ENCODE measurements around the gene VTI1B. TPM values are rescaled to one million over a fixed set of nuclear protein-coding genes. Genes with fewer than 3 reads are reported as not detected.
"Not testable (repeated sequence)": the region's sequence is repeated elsewhere in the genome, so short reads cannot be mapped to it uniquely, and the experiment has no call there.

Gene VTI1B
- total and polyA plus RNA-seq, 12 donors, result 52.2 to 108 (median 82.2) TPM

GRCh38 chr14:67602995-67603545 lies 71.4 kb downstream of the VTI1B start:
- intact Hi-C loops (cut with DNase I), result no loop called here
- TF ChIP-seq CTCF (IDR thresholded peaks at IDR 0.05), result no peak
- TF ChIP-seq POLR2A (IDR thresholded peaks at IDR 0.05), result no peak
- Histone ChIP-seq H3K36me3 (replicated peaks in 1 of 2) (no peaks in the 10 kb centered on the region), H3K27ac (peak overlapping the region in 3 of 5 donors; percentile 13 to 69 (median 43)), H3K4me1 (replicated peaks in 1 of 2) (peaks cover 9 to 13% of the 10 kb centered on the region in 2 donors), H3K27me3 (no peaks in the 10 kb centered on the region), H3K9me3 (replicated peaks in 1 of 3) (no peaks in the 10 kb centered on the region), H3K4me3 (no peak overlapping the region)
- DNase-seq, result peak in 3 of 7 donors; percentile 43 to 52 (median 44)
- 40 to 49% (median 42%) methylated on average over 5 of the region's 5 CpGs for WGBS, 4 donors

- WGBS, 4 donors, result 76 to 90% (median 85%) methylated on average over 7 of the region's 7 CpGs
- no peak for TF ChIP-seq CTCF (IDR thresholded peaks at IDR 0.05)
- TF ChIP-seq POLR2A (IDR thresholded peaks at IDR 0.05), result no peak
- H3K4me3 ChIP-seq, result no peak overlapping the region
Observed at GRCh38 chr14:67602076-67602475, 72.4 kb downstream of the VTI1B start.

GRCh38 chr14:67600562-67600974 lies 73.9 kb downstream of the VTI1B start:
- WGBS, 4 donors, result 86 to 92% (median 88%) methylated on average over 19 to 21 of the region's 21 CpGs
- H3K4me1 ChIP-seq (replicated peaks in 1 of 2), result peaks cover 13% of the 10 kb centered on the region in 2 donors
- H3K27ac ChIP-seq, result peak overlapping the region; percentile 81 to 98 (median 93)
- DNase-seq; H3K36me3 ChIP-seq (replicated peaks in 1 of 2); H3K27me3 ChIP-seq; H3K9me3 ChIP-seq (replicated peaks in 1 of 3); intact Hi-C loops (cut with DNase I): not testable (repeated sequence)
- H3K4me3 ChIP-seq, result peak overlapping the region in 2 of 4 donors; percentile 89 to 97

More at GRCh38 chr14:67602076-67602475, 72.4 kb downstream of the VTI1B start:
- Histone ChIP-seq H3K4me1 (replicated peaks in 1 of 2) (peaks cover 9 to 13% of the 10 kb centered on the region in 2 donors), H3K36me3 (replicated peaks in 1 of 2) (no peaks in the 10 kb centered on the region), H3K27ac (no peak overlapping the region), H3K27me3 (no peaks in the 10 kb centered on the region), H3K9me3 (replicated peaks in 1 of 3) (no peaks in the 10 kb centered on the region)
- intact Hi-C loops (cut with DNase I), result no loop called here
- DNase-seq, result no peak

GRCh38 chr14:67599698-67600561 lies 74.5 kb downstream of the VTI1B start, which contains the start of gene PIGH:
PIGH (minus strand) TSS chr14:67600268; CDS start chr14:67600203, 65 bp downstream.
- peak within 1 kb of the TSS; percentile 81 to 98 (median 93) for H3K27ac ChIP-seq
- 1 to 3% (median 2%) methylated on average over 15 to 77 of the region's 77 CpGs for WGBS, 4 donors
- H3K36me3 ChIP-seq (replicated peaks in 1 of 2), result no peaks in the 10 kb centered on the region
- H3K4me3 ChIP-seq, result peak within 1 kb of the TSS; percentile 73 to 97 (median 82)
- H3K4me1 ChIP-seq (replicated peaks in 1 of 2), result peaks cover 13% of the 10 kb centered on the region in 2 donors
- TF ChIP-seq POLR2A (IDR thresholded peaks at IDR 0.05), result peak; percentile 86 to 93
- peak; percentile 10 to 68 (median 46) for TF ChIP-seq CTCF (IDR thresholded peaks at IDR 0.05)
- no peaks in the 10 kb centered on the region for H3K9me3 ChIP-seq (replicated peaks in 1 of 3)
- no peaks in the 10 kb centered on the region for H3K27me3 ChIP-seq
- intact Hi-C loops (cut with DNase I), result no loop called here
- DNase-seq, result peak; percentile 90 to 95 (median 91)

Small RNA genes within 50 kb of the gene (small RNA-seq; reads per million reads assigned to genes)
- gene AL132640.3 (0 reads per million in 2 donors), gene RF00019 (0 reads per million in 2 donors), gene RN7SL369P (0 reads per million in 2 donors), gene RNA5SP386 (0 to 0.12 reads per million in 2 donors)

Other genes starting within 250 kb of the VTI1B start
- gene TMEM229B, start 185.9 kb downstream of the VTI1B start, total RNA-seq, result 10 to 100 TPM; 25.7 to 63.9 (median 40.1) TPM
- gene TMEM229B, start 185.9 kb downstream of the VTI1B start, polyA plus RNA-seq, result 10 to 100 TPM in 2 of 3 donors, 1 to 10 TPM in 1; 5.7 to 31.9 (median 12.0) TPM
- 10 to 100 TPM in 8 of 9 donors, 1 to 10 TPM in 1; 8.3 to 30.6 (median 19.4) TPM for gene PLEKHH1, start 141.3 kb downstream of the VTI1B start, total RNA-seq
- 10 to 100 TPM; 19.3 to 50.4 (median 28.0) TPM for gene PLEKHH1, start 141.3 kb downstream of the VTI1B start, polyA plus RNA-seq
- 10 to 100 TPM; 43.0 to 79.1 (median 54.2) TPM for gene PIGH, start 74.4 kb downstream of the VTI1B start, total RNA-seq
- gene PIGH, start 74.4 kb downstream of the VTI1B start, polyA plus RNA-seq, result 10 to 100 TPM; 41.5 to 66.7 (median 41.9) TPM
- gene ARG2, start 54.7 kb downstream of the VTI1B start, total RNA-seq, result 10 to 100 TPM in 2 of 9 donors, 1 to 10 TPM in 7; 2.5 to 45.4 (median 4.5) TPM
- 10 to 100 TPM in 1 of 3 donors, 1 to 10 TPM in 2; 3.2 to 11.7 (median 4.5) TPM for gene ARG2, start 54.7 kb downstream of the VTI1B start, polyA plus RNA-seq
- gene RDH11, start 21.1 kb upstream of the VTI1B start, total RNA-seq, result 100 to 1,000 TPM in 3 of 9 donors, 10 to 100 TPM in 6; 73.1 to 309 (median 81.9) TPM
- 100 to 1,000 TPM in 1 of 3 donors, 10 to 100 TPM in 2; 49.1 to 282 (median 58.9) TPM for gene RDH11, start 21.1 kb upstream of the VTI1B start, polyA plus RNA-seq
- 100 to 1,000 TPM in 1 of 9 donors, 10 to 100 TPM in 2, 1 to 10 TPM in 6; 1.1 to 192 (median 2.3) TPM for gene RDH12, start 27.3 kb upstream of the VTI1B start, total RNA-seq
- 10 to 100 TPM in 1 of 3 donors, 1 to 10 TPM in 2; 1.0 to 24.8 (median 3.5) TPM for gene RDH12, start 27.3 kb upstream of the VTI1B start, polyA plus RNA-seq
- 10 to 100 TPM; 19.6 to 33.6 (median 26.0) TPM for gene ZFYVE26, start 142.0 kb upstream of the VTI1B start, total RNA-seq
- gene ZFYVE26, start 142.0 kb upstream of the VTI1B start, polyA plus RNA-seq, result 10 to 100 TPM in 2 of 3 donors, 1 to 10 TPM in 1; 6.6 to 14.0 (median 13.4) TPM
- gene RAD51B, start 145.1 kb upstream of the VTI1B start, total RNA-seq, result 10 to 100 TPM in 7 of 9 donors, 1 to 10 TPM in 2; 3.3 to 24.6 (median 13.8) TPM
- gene RAD51B, start 145.1 kb upstream of the VTI1B start, polyA plus RNA-seq, result 1 to 10 TPM; 2.3 to 5.3 (median 3.1) TPM